ENCODE measurements around the gene ADAMTS8. TPM values are rescaled to one million over a fixed set of nuclear protein-coding genes. Genes with fewer than 3 reads are reported as not detected.
A peak's percentile ranks its signal among the peaks of the same experiment; 100 is the strongest.

The ADAMTS8 gene
- total RNA-seq, 1 donor: not detected

- peak; percentile 65 for DNase-seq (ENCODE audit: low read depth)
- H3K4me3 ChIP-seq (ENCODE audit: low read depth, low read length): no peak overlapping the region
- TF ChIP-seq CTCF (IDR thresholded peaks at IDR 0.05; ENCODE audit: insufficient read depth, low read depth, low read length): no peak
Measured at GRCh38 chr11:130467116-130467900, 38.9 kb upstream of the ADAMTS8 start.

GRCh38 chr11:130465263-130465662 is 36.9 kb upstream of the ADAMTS8 start:
- no peak overlapping the region for H3K4me3 ChIP-seq (ENCODE audit: low read depth, low read length)
- TF ChIP-seq CTCF (IDR thresholded peaks at IDR 0.05; ENCODE audit: insufficient read depth, low read depth, low read length): no peak
- DNase-seq (ENCODE audit: low read depth): no peak

GRCh38 chr11:130464291-130464812 is 35.9 kb upstream of the ADAMTS8 start:
- DNase-seq (ENCODE audit: low read depth): peak; percentile 78
- TF ChIP-seq CTCF (IDR thresholded peaks at IDR 0.05; ENCODE audit: insufficient read depth, low read depth, low read length): no peak
- no peak overlapping the region for H3K4me3 ChIP-seq (ENCODE audit: low read depth, low read length)

- H3K4me3 ChIP-seq (ENCODE audit: low read depth, low read length): no peak overlapping the region
- no peak for TF ChIP-seq CTCF (IDR thresholded peaks at IDR 0.05; ENCODE audit: insufficient read depth, low read depth, low read length)
- DNase-seq (ENCODE audit: low read depth): no peak
Measured at GRCh38 chr11:130462931-130463330, 34.5 kb upstream of the ADAMTS8 start.

GRCh38 chr11:130462101-130462885 is 33.9 kb upstream of the ADAMTS8 start:
- no peak for DNase-seq (ENCODE audit: low read depth)
- no peak overlapping the region for H3K4me3 ChIP-seq (ENCODE audit: low read depth, low read length)
- TF ChIP-seq CTCF (IDR thresholded peaks at IDR 0.05; ENCODE audit: insufficient read depth, low read depth, low read length): no peak

DNA sequence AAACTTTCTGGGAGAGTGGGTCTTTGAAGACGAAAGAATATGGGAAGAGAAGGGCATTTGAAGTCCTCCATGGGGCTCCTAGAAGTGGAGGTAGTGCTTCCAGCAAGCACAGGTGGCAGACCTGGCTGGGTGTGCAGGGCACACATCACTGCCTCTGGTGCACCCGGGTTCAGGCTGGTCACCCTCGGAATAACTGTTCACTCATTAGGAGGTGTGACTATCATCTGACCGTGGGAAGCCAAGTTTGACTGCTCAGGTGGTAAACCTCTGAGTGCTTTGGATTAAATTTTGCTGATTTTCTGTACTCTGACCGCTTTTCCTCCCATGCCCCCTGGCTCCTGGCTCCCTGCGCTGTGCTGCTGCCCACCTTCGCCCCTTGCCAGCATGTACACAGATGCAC is 31.1 kb upstream of the ADAMTS8 start:
- TF ChIP-seq CTCF (IDR thresholded peaks at IDR 0.05; ENCODE audit: insufficient read depth, low read depth, low read length): no peak
- no peak overlapping the region for H3K4me3 ChIP-seq (ENCODE audit: low read depth, low read length)
- DNase-seq (ENCODE audit: low read depth): no peak
